ENCODE results near the gene SIRT5.
A peak's percentile ranks its signal among the peaks of the same experiment; 100 is the strongest.

Gene SIRT5

GRCh38 chr6:13574571-13575376 lies at the start of gene SIRT5:
Gene SIRT5, plus strand, starts transcription at chr6:13574601. Its CDS starts 9,510 bp downstream, at chr6:13584111.
- peak; percentile 50 for DNase-seq (ENCODE audit: low read depth)

GRCh38 chr6:13524801-13525508 lies 49.4 kb upstream of the SIRT5 start:
- no peak for DNase-seq (ENCODE audit: low read depth)

GRCh38 chr6:13526357-13526726 lies 48.1 kb upstream of the SIRT5 start:
- DNase-seq (ENCODE audit: low read depth), result no peak

- DNase-seq (ENCODE audit: low read depth), result peak; percentile 1
Measured at GRCh38 chr6:13526727-13527670, 47.4 kb upstream of the SIRT5 start.

- no peak for DNase-seq (ENCODE audit: low read depth)
Measured at GRCh38 chr6:13527671-13528056, 46.7 kb upstream of the SIRT5 start.

GRCh38 chr6:13528232-13528631 lies 46.2 kb upstream of the SIRT5 start:
- no peak for DNase-seq (ENCODE audit: low read depth)

GRCh38 chr6:13528777-13529343 lies 45.5 kb upstream of the SIRT5 start:
- DNase-seq (ENCODE audit: low read depth), result no peak

GRCh38 chr6:13531956-13532355 lies 42.4 kb upstream of the SIRT5 start:
- no peak for DNase-seq (ENCODE audit: low read depth)

- no peak for DNase-seq (ENCODE audit: low read depth)
Measured at GRCh38 chr6:13534536-13534935, 39.9 kb upstream of the SIRT5 start.

GRCh38 chr6:13535306-13535705 lies 39.1 kb upstream of the SIRT5 start:
- DNase-seq (ENCODE audit: low read depth), result no peak

- no peak for DNase-seq (ENCODE audit: low read depth)
Measured at GRCh38 chr6:13536796-13537526, 37.4 kb upstream of the SIRT5 start.

GRCh38 chr6:13537527-13537897 lies 36.9 kb upstream of the SIRT5 start:
- DNase-seq (ENCODE audit: low read depth), result no peak

GRCh38 chr6:13538084-13538483 lies 36.3 kb upstream of the SIRT5 start:
- DNase-seq (ENCODE audit: low read depth), result no peak

GRCh38 chr6:13538600-13538999 lies 35.8 kb upstream of the SIRT5 start:
- DNase-seq (ENCODE audit: low read depth), result no peak

GRCh38 chr6:13539572-13539971 lies 34.8 kb upstream of the SIRT5 start:
- DNase-seq (ENCODE audit: low read depth), result no peak

GRCh38 chr6:13541496-13541895 lies 32.9 kb upstream of the SIRT5 start:
- no peak for DNase-seq (ENCODE audit: low read depth)

- DNase-seq (ENCODE audit: low read depth), result no peak
Measured at GRCh38 chr6:13544454-13545186, 29.8 kb upstream of the SIRT5 start.

GRCh38 chr6:13545885-13546284 lies 28.5 kb upstream of the SIRT5 start:
- no peak for DNase-seq (ENCODE audit: low read depth)

GRCh38 chr6:13548500-13549210 lies 25.7 kb upstream of the SIRT5 start:
- no peak for DNase-seq (ENCODE audit: low read depth)

GRCh38 chr6:13550656-13551055 lies 23.7 kb upstream of the SIRT5 start:
- DNase-seq (ENCODE audit: low read depth), result no peak

Measured in stimulated activated CD8-positive, alpha-beta memory T cell treated with anti-CD3 and anti-CD28 coated beads, Interleukin-4, amount 100 ng/mL, for 24 hours (primary cell).